OCI-M1 (cell line): ENCODE results near the gene ATG7.
"Not testable (repeated sequence)": the region's sequence is repeated elsewhere in the genome, so short reads cannot be mapped to it uniquely, and the experiment has no call there.

Source experiments
- DNase-seq: peaks from one replicate; lab custom pipeline; 2025; lab: John Stamatoyannopoulos, UW

ATG7 gene

DNA sequence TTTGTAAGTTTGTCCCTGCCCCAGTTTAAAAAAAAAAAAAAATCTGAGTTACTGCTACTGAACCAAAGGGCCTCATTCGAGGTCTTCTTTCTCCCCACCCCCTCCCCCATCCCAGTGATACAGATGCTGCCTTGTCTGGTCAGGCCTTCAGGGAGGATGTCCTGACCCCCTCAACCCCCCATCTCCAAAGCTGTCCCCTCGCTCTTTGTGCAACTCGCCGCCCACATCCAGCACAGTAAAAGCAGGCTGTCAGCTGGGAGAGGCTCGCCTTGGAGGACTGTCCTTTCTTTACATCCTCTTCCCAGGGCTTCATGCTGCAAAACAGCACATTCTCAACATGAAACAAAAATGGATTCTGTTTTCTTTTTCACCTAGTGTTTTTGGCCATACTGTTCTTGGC is 238.2 kb downstream of the ATG7 start:
- no peak for DNase-seq

DNA sequence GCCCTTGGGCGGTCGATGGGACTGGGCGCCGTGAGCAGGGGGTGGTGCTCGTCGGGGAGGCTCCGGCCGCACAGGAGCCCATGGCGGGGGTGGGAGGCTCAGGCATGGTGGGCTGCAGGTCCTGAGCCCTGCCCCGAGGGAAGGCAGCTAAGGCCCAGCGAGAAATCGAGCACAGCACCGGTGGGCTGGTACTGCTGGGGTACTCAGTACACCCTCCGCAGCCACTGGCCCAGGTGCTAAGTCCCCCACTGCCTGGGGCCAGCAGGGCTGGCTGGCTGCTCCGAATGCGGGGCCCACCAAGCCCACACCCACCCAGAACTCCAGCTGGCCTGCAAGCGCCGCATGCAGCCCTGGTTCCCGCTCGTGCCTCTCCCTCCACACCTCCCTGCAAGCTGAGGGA is 239.4 kb downstream of the ATG7 start:
- not testable (repeated sequence) for DNase-seq

DNA sequence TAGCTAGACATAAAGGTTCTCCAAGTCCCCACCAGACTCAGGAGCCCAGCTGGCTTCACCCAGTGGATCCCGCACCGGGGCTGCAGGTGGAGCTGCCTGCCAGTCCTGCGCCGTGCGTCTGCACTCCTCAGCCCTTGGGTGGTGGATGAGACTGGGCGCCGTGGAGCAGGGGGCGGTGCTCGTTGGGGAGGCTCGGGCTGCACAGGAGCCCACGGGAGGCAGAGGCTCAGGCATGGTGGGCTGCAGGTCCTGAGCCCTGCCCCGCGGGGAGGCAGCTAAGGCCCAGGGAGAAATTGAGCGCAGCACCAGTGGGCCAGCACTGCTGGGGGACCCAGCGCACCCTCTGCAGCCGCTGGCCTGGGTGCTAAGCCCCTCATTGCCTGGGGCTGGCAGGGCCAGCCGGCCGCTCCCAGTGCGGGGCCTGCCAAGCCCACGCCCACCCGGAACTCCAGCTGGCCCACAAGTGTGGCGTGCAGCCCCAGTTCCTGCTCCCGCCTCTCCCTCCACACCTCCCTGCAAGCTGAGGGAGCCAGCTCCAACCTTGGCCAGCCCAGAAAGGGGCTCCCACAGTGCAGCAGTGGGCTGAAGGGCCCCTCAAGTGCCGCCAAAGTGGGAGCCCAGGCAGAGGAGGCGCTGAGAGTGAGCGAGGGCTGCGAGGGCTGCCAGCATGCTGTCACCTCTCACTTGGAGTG is 241.1 kb downstream of the ATG7 start:
- not testable (repeated sequence) for DNase-seq

DNA sequence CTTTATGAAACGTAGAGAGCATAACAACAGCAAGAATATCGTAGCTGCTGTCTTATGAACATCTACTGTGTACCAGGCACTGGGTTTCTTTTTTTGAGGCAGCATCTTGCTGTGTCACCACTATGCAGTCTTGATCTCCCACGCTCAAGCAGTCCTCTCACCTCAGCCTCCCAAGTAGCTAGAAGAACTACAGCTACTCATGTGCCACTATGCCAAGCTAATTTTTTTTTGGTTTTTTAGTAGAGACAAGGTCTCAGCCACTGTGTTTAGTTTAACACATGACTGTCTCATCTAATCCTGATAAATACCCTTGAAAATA is 241.6 kb downstream of the ATG7 start:
- DNase-seq, result no peak

DNA sequence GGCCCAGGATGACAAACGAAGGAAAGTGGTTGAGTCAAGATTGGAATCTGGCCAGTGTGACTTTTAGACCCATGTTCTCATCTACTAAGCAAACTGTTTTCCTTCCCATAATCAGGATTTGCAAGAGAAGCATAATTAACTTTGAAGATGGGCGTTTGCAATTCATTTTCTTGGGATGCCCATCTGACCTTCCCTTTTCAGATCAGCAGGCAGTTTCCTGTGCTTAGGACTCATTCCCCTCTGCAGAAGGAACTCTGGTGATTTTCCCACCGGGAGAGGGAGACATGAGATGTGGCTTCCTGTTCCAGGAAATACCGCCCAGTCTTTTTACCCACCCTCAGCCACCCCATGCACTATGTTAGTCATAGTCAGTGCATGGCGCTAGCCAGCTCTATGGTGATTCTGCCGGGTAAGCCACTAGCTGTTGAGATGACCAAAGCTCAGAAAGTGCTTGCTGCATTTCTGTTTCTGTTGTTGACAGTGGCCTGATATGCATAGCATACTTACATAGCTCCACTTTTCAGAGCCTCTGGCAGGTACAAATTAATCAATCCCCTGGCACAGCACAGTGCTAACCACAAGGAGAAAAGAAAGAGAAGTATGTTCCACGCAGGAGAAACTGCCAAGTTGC is 242.1 kb downstream of the ATG7 start:
- peak; percentile 78 for DNase-seq

DNA sequence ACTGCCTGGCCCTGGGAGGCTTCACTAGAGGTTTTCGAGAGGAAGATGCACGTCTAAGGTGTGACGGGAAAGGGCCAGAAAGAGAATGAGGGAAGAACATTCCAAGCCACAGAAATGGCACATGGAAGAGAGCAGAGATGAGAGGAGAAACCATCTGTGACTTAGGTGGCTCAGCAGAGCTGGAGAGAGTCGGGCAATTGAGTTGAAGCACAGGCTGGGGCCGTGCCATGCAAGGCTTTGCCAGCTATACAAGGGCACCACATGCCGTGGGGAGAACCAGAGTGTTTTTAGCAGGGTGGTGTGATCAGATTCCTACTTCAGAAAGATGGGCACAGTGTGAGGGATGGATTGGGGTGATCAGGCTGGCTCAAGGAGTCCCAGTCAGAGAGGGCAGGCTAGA is 245.4 kb downstream of the ATG7 start:
- DNase-seq, result no peak

DNA sequence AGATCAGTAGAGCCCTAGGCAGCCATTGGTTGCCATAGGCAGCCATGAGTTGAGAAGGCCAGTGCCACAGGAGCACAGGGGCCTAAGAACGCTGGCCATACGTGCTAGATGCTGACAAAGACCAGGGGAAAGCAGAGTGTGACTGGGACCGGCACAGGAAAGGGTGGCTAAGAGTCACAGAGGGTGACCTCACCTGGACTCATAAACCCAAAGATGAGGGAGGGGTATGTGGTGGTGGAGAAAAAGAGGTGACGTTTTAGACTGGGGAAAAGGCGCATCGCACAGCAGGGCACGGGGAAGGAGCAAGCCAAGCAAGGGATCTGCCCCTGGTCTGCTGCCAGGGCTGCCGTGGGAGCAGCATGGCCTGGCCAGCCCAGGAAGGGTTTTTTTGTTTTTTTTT is 249.0 kb downstream of the ATG7 start:
- DNase-seq, result no peak

DNA sequence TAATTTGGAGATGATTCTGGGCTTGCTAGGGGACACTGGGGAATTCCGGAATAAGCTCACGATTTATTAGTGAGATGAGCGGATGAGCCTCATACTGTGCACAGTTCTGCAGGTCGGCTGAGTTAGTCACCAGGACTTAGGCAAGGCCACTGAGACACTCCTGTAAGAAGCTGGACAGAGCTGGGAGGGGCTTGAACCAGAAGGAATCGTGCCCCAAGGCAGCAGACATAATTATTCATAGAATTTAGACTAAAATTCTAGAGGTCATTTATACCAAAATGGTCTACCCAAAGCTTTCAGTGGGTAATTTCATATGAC is 250.2 kb downstream of the ATG7 start:
- DNase-seq, result no peak

DNA sequence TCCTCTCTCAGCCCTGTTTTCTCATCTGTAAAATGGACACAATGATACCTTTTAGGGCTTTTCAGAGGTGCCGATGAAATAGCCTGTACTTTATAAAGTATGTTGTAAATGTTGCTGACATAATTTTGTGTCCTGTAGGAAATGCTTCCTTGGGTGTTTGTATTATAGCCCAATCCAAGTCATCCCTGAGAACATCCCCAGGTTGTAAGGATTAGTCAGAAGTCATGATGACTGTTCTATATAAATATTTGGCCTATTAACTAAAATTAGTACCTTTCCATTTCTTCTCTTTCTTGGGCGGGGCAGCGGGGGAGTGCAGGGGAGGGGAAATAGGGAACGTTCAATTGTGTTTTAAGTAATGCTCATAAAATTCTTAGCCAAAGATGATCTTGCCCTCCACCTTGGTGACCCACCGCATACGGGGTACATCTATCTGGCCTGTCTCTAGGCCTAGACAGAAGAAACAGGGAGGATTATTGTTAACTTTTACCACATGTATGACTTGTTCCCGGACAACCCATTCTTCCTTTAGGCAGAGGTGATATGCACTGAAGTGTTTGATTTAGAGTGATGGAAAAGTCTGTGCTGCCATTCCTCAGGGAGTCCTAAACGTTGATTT is 250.9 kb downstream of the ATG7 start:
- no peak for DNase-seq

DNA sequence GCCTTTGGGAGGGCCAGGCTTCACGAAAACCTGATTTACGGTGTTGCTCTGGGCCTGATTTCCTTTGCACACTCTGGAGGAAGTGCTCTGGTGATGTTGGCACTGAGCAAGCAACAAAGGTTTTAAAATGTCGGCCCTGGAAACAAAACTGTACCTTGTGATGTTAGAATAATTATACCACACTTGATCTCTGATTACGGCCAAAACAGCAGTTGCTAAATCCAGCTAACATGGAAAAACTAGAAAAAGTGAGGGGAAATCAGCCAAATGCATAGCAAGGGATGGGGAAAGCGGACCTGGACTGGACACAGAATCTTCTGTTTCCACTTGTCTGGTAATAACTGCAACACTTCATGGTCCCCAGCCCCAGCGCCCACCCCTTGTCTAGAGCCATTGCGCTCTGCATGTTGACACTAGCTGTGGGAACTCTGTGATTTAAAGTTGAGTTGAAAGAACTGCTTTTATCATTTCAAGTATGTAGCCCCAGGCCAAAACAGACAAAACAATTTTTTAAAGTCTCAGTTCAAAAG is 251.4 kb downstream of the ATG7 start:
- no peak for DNase-seq

DNA sequence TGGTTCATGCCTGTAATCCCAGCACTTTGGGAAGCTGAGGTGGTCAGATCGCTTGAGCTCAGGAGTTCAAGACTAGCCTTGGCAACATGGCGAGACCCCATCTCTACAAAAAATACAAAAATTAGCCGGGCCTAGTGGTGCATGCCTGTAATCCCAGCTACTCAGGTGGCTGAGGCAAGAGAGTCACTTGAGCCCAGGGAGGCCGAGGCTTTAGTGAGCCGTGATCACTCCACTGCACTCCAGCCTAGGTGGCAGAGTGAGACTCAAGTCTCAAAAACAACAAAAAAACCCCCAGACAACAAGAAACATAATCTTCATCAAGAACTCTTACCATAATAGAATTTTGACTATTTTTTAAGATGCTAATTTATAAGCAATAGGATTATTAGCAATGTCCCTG is 253.9 kb downstream of the ATG7 start:
- not testable (repeated sequence) for DNase-seq

DNA sequence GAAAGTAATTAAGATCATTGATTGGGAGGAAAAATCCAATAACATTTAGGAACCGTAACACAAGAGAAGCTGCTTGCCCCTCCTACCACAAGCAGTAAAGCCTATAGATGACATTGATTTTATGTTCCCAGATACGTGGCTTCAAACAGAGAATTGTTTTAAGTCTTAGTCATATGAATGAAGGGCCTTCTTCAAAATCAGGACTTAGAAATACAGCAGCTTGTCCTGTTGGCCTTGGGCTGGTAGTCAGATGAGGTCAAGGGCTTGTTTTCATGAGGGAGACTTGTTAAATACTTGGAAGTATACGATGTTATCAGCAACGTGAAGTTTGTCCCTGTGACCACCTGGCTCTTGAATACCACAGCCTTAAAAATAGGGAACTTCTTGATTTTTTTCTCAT is 257.1 kb downstream of the ATG7 start:
- no peak for DNase-seq

DNA sequence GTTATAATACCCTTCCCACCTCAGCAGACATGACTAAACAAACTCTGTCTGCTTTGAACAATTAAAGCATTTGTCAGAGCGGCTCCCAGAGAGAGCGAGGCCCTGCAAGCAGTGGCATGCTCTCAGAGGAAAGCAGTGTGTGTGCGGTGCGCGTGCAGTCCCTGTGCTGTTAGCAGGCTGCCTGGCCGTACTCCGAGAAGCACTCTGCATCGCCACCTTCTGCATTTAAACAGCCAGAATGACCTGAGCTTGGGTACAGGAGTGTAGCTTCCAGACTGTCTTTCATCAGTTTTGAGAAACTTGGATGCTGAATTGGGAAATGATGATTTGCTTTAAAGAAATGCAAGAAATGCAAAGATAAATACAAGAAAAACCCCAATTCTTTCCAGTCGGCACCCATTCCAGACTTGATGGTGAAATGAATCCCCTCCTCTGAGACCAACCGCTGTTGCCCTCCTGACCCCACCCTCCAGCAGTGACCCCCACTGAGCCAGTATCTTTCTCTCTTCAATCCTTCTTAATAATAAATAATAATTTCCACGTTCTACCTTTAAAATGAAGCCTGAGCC is 258.0 kb downstream of the ATG7 start:
- DNase-seq, result no peak

DNA sequence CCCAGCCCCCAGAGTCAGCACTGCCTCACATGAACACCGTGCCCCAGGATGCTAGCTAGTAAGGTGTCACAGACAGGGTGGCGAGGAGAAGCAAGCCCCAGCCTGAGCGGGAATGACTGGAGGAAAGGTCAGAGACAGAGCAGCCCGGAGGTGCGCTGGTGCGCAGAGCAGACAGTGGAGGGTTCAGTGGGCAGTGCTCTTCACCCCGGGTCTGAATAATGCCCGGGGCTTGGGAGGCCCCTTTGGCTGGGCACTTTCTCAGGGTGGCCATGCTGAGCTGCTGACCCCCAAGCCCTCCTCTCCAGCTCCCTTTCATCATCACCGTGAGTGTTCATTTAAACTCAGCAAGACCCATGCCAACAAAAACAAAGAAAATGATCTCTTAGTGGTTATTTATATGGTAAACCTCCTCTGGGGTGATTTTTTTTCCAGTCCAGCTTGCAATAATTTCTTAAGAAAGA is 260.8 kb downstream of the ATG7 start:
- DNase-seq, result no peak

DNA sequence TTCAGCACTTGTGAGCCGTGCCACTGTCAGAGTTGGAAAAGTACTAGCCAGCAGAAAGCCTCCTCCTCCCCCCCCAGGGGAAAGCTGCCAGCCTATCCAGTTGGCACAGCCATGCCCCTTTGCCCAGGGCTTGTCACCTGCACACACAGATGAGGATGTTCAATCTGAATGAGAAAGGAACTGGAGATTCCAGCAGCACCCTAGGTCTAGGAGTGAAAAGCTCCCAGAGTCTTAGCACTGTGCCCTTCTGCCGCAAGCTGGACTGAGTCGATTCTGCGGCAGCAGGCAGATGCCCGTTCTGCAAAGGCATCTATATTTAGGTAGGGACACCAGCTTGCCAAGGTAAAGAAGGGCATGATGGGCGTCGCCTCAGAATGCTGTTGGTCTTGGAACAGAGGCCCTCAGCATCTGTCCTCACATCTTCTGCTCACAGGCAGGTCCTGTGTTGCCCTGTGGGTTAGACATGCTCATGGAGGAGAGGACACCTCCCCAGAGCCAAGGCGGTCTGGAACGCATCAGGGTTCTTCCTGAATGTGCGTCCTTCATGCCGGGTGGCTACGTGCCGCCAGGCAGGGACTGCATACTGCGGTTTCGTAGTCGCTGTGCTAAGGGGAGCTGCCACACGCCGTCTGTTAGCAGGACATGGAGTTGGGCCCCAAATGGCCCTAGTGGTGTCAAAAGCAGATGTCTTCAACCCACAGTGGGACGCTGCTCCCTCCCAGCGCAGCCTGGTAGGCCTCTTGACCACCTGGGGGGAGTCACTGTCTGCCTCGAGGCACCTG is 262.0 kb downstream of the ATG7 start:
- DNase-seq, result no peak

DNA sequence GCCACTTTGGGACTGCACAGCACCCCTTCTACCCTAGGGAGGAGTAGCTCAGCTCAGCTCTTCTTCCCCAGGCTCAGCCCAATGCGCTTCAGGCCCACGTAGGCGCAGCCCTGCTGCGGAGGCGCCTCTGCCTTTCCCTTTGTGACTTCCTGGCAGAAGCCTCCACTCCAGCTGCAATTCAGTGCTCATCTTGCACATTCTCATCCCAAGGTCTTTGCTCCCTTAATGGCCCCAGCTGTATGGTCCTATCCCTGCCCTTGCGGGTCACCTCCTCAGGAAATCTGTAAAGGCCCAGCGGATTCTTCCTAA is 262.6 kb downstream of the ATG7 start:
- no peak for DNase-seq

DNA sequence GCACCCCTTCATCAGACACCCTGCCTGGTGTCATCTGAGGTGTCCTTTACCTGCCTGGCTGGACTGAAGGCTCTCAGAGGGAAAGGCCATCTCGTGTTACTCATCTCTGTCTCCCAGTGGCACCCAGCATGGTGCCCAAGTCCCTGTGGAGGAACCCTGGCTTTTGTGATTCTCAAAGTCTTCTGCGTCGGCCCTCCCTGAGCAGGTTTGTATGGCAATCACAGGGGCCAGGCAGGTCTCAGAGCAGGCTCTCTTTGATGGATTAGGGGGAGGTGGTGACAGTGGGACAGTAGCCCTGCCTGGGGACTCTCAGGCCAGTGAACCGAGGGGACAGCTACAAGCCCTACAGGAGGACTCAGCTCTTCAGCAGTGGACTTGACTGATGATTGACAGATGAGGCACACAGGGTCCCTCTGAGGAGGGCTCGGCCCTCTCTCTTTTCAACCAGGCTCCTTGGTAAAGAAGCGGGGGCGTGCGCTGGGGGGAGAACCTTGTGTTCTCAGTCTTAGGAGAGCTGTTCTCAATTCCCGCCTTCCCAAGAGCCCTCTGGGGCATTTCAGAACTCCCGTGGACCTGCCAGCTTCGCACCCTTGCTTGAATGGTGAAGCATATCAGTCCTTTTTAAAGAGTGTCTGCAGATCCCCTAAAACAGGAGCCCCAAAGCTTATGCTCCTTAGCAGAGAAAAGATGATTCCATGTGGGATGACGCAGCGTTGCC is 263.2 kb downstream of the ATG7 start:
- DNase-seq, result no peak

DNA sequence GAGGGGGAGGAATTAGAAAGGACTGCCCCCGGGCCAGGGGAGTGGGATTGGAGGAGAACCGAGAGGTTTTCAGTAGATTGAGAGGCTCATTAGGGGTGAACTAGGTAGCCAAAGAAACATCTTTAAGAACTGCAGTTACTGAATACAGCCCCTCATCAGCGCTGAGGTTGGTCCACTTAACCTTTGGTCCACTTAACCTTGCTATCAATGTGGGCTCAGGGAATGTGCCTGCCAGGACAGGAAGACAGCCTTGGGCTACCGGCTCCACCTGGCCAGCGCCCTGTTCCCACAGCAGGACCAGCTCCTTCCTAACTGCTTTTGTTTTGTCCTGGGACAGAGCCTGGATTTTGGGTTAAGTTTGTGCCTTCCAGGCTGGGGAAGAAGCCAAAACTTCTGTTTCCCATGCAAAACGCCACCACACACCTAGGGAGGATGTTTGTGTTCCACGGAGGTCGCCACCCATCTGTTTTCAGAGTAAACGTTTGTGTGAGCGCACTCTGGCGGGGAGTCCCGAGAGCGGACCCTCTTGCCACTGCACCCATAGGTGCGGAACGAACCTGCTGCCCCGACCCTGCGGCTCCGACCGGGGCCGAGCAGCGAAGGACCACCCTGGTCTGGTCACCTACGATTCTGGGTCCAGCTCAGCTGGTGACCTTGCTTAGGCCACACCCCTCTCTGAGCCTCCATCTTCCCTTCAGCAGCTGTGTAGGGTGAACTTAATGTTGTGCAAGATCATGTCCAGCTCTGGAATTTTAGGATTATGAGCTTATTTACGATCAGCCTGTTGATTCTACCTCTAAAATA is 264.1 kb downstream of the ATG7 start:
- no peak for DNase-seq

DNA sequence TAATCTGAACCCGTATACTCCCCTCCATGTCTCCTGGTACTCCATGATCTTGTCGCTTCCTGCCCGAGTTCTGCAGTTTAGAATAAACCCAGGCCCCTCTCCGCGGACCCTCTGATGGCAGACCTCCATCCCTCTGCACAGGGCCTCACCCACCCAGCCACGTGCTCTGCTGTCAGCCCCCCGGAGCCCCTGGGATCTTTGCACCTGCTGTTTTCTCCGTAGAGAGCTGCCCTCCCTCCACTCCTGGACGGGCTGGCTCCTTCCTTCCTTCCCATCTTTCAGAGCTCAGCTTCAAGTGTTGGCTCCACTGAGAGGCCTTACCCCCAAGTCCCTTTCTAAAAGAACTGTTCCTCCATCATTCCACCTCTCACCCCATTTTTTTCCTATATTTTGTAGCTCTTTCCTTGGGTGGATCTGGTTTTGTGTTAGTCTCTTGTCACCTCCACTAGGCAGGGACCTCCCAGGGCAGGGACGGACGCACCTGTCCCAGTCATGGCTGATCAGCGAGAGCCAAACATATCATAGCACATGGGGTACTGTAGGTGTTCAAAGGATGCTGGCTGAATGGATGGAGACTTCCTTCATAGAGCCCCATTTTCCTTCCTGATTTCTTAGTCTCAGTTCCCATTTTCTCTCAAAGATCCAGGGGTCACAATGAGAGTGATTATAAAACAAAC is 264.9 kb downstream of the ATG7 start:
- no peak for DNase-seq

DNA sequence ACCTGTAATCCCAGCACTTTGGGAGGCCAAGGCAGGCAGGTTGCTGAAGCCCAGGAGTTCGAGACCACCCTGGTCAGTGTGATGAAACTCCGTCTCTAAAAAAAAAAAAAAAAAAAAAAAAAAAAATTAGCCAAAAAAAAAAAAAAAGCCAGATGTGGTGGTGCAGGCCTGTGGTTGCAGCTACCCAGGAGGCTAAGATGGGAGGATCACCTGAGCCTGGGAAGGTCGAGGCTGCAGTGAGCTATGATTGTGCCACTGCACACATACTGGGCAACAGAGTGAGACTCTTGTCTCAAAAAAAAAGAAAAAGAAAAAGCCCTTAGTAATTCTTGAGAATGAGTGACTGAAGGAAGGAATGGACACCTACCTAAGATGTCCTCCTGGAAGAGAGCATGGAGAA is 266.4 kb downstream of the ATG7 start:
- no peak for DNase-seq

DNA sequence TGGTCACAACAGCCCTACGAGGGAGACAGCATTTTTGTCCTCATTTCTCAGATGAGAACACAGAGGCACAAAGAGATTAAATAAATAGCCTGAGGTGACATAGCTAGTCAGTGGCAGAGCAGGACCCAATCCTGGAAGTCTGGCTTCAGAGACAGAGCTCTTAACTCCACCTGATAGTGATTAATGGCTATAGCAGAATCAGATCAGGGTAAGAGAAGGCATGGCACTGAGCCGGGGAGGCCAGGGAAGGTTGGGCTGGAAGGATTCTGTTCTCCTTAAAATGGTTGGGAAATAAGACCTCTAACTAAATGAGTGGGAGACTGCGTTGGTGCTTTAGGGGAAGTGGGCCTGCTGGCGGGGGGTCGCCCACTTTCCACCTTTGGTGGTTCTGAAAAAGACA is 267.0 kb downstream of the ATG7 start:
- no peak for DNase-seq
